Tibial nerve (tissue), 4 donors: ENCODE measurements around the gene ZNF346. TPM values are rescaled to one million over a fixed set of nuclear protein-coding genes. Genes with fewer than 3 reads are reported as not detected.

ENCODE experiments used
- DNase-seq, 2 donors: peaks; one replicate each; pipeline ENCODE4 v3.0.0-alpha.2; 2019; ENCODE audit warnings: low spot score in 2 of 2
- H3K27ac ChIP-seq, 4 donors: fragments of 200-600 bp; sonication (generic) in 3 of 4; one replicate each; pipeline ENCODE4 v1.5.1; 2017 to 2019; ENCODE audit warnings: mild to moderate bottlenecking in 1 of 4
- H3K27me3 ChIP-seq, 2 donors: fragments of 200-600 bp; sonication (generic) in 1 of 2; one replicate each; pipeline versions ENCODE4 v1.5.1 to v1.6.0; 2017 to 2019
- H3K36me3 ChIP-seq, 3 donors: fragments of 200-600 bp; sonication (generic); one replicate each; pipeline ENCODE4 v1.5.1; 2018 to 2019
- H3K4me1 ChIP-seq, 4 donors: fragments of 200-600 bp; sonication (generic) in 3 of 4; one replicate each; pipeline ENCODE4 v1.5.1; 2017 to 2019
- H3K4me3 ChIP-seq, 4 donors: fragments of 200-600 bp; sonication (generic) in 3 of 4; one replicate each; pipeline ENCODE4 v1.5.1; 2017 to 2019; ENCODE audit warnings: mild to moderate bottlenecking in 1 of 4, moderate library complexity in 1 of 4
- H3K9me3 ChIP-seq, 4 donors: fragments of 200-600 bp; sonication (generic) in 3 of 4; one replicate each; pipeline ENCODE4 v1.5.1; 2017 to 2019
- EP300 ChIP-seq, 2 donors: sonication (generic); formaldehyde crosslinking; IDR thresholded peaks; one replicate each; pipeline ENCODE4 v1.6.1; 2017; ENCODE audit warnings: antibody characterized with exemption in 2 of 2, mild to moderate bottlenecking in 1 of 2
- POLR2A ChIP-seq, 2 donors: fragments of 450-650 bp; IDR thresholded peaks; one replicate each; pipeline ENCODE4 v1.6.1; 2017; ENCODE audit warnings: antibody characterized with exemption in 2 of 2, mild to moderate bottlenecking in 2 of 2, moderate library complexity in 2 of 2
- WGBS, 2 donors: methylation state at CpG; one replicate each; pipeline ENCODE4 v1.1.5; 2018; 5-methylcytosine and 5-hydroxymethylcytosine counted together
- total RNA-seq, 4 donors: library from RNA; depleted of rRNA; stranded (reverse); fragments of >200 nt; gene quantifications; one replicate each; pipeline ENCODE4 v1.1.0, GENCODE V29; 2016
- TF ChIP-seq, protein P1 (sequence below), 5 experiments: fragments of 200-600 bp in 3 of 5; fragments of 450-650 bp in 2 of 5; sonication (generic) in 3 of 5; IDR thresholded peaks; one replicate each; pipeline ENCODE4 v1.5.1; 2016 to 2019; ENCODE audit warnings: antibody characterized with exemption in 5 of 5, mild to moderate bottlenecking in 3 of 5, moderate library complexity in 2 of 5

Gene ZNF346
- total RNA-seq, 4 donors from 2014 or later: 17.6 to 24.9 (median 18.8) TPM

DNA sequence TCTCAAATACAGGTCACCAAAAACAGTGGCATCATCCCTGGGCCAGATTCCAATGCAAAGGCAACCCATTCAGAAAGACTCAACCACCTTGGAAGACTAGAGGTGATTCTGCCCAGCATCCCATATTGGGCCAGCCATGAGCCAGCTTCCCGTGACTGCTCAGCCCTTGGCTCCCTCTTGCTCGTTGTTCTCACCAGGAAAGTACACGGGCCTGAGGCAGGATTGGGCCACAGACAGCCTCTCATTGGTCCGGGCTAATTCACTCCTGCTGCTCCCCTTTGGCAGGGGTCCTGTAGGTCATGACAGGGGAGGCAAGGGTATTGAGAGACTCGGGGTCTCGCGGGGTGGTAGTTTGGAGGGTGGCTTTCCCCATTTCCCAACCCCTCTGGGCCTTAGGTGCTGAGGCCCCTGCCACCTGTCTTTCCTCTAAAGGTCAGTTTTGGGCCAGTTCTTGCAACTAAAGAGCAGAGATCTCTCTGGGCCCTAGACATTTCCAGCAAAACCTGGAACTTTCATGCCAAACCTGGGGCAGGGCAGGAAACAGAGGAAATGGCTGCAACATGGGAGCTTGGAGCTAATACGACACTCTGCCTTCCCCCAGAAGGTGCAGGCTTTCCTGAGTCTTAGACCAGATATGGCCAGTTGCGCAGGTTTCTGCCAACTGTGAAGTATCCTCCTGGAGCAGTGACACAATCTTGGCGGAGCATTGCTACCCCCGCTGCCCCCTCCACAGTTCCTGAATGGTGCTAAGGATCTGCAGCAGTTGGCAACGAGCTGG, 42.2 kb downstream of the ZNF346 start:
- no peaks in the 10 kb centered on the region for H3K9me3 ChIP-seq
- no peak overlapping the region for H3K4me3 ChIP-seq
- WGBS, 2 donors: 77 to 86% methylated on average over 11 of the region's 12 CpGs
- peaks cover 0 to 96% (median 0%) of the 10 kb centered on the region in 3 donors for H3K36me3 ChIP-seq
- no peak overlapping the region for H3K27ac ChIP-seq
- no peak for TF ChIP-seq POLR2A (IDR thresholded peaks at IDR 0.05)
- TF ChIP-seq, protein P1, sequence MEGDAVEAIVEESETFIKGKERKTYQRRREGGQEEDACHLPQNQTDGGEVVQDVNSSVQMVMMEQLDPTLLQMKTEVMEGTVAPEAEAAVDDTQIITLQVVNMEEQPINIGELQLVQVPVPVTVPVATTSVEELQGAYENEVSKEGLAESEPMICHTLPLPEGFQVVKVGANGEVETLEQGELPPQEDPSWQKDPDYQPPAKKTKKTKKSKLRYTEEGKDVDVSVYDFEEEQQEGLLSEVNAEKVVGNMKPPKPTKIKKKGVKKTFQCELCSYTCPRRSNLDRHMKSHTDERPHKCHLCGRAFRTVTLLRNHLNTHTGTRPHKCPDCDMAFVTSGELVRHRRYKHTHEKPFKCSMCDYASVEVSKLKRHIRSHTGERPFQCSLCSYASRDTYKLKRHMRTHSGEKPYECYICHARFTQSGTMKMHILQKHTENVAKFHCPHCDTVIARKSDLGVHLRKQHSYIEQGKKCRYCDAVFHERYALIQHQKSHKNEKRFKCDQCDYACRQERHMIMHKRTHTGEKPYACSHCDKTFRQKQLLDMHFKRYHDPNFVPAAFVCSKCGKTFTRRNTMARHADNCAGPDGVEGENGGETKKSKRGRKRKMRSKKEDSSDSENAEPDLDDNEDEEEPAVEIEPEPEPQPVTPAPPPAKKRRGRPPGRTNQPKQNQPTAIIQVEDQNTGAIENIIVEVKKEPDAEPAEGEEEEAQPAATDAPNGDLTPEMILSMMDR (IDR thresholded peaks at IDR 0.05): no peak
- H3K27me3 ChIP-seq: no peaks in the 10 kb centered on the region
- DNase-seq: no peak
- no peaks in the 10 kb centered on the region for H3K4me1 ChIP-seq

DNA sequence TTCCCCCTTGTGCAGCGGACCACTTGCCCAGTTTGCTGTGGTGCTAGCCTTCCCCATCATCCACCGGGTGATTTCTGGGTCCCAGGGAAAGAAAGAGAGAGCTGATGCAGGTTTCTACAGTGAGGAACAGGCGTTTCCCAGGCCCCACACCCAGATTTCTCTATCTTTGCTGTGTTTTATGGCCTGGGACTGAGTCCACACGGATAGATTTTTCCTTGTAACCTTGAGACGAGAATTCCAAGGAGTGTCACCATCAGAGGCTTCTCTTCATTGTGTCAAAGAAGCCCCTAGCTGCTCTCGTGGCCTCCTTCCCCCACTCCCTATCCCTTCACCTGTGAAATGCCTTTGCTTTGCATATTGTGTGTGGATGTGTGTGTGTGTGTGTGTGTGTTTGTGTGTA, 43.0 kb downstream of the ZNF346 start:
- H3K36me3 ChIP-seq: peaks cover 0 to 94% (median 0%) of the 10 kb centered on the region in 3 donors

GRCh38 chr5:177066224-177066623, 43.7 kb downstream of the ZNF346 start:
- Histone ChIP-seq H3K27ac (no peak overlapping the region), H3K27me3 (no peaks in the 10 kb centered on the region), H3K4me1 (no peaks in the 10 kb centered on the region), H3K4me3 (no peak overlapping the region), H3K36me3 (peaks cover 0 to 86% (median 0%) of the 10 kb centered on the region in 3 donors), H3K9me3 (no peaks in the 10 kb centered on the region)
- WGBS, 2 donors: 96 to 98% methylated on average over 2 of the region's 2 CpGs
- no peak for TF ChIP-seq EP300 (IDR thresholded peaks at IDR 0.05)
- no peak for DNase-seq

More for the DNA sequence above, 43.0 kb downstream of the ZNF346 start:
- H3K27ac ChIP-seq: no peak overlapping the region
- no peaks in the 10 kb centered on the region for H3K27me3 ChIP-seq
- no peaks in the 10 kb centered on the region for H3K4me1 ChIP-seq
- no peak for DNase-seq
- 73 to 85% methylated on average over 6 of the region's 6 CpGs for WGBS, 2 donors
- H3K9me3 ChIP-seq: no peaks in the 10 kb centered on the region
- TF ChIP-seq POLR2A (IDR thresholded peaks at IDR 0.05) (no peak), EP300 (IDR thresholded peaks at IDR 0.05) (no peak)
- TF ChIP-seq, protein P1 (IDR thresholded peaks at IDR 0.05): no peak
- H3K4me3 ChIP-seq: no peak overlapping the region

DNA sequence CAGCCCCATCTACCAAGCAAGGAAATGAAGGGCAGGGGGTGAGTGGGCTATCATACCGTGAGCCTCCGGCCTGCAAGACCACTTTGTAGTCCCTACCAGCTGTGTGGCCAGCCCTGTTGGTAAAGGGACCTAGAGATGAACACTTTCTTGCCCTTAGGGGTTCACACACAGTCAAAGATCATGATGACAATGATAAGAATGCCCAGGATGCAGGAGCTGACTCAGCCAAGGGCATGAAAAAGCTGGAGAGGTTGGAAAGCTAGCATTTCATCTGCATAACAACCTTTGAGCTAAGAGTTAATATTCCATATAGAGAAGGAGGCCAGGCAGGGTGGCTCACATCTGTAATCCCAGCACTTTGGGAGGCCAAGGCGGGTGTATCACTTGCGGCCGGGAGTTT, 45.0 kb downstream of the ZNF346 start:
- Histone ChIP-seq H3K27me3 (no peaks in the 10 kb centered on the region), H3K27ac (no peak overlapping the region), H3K9me3 (no peaks in the 10 kb centered on the region), H3K4me1 (peaks cover 0 to 4% (median 0%) of the 10 kb centered on the region in 4 donors), H3K36me3 (peaks cover 0 to 74% (median 0%) of the 10 kb centered on the region in 3 donors), H3K4me3 (no peak overlapping the region)
- no peak for DNase-seq
- TF ChIP-seq POLR2A (IDR thresholded peaks at IDR 0.05) (no peak), EP300 (IDR thresholded peaks at IDR 0.05) (no peak)
- TF ChIP-seq, protein P1 (IDR thresholded peaks at IDR 0.05): no peak
- 88 to 97% methylated on average over 5 of the region's 5 CpGs for WGBS, 2 donors

- Histone ChIP-seq H3K4me3 (no peak overlapping the region), H3K27ac (no peak overlapping the region), H3K36me3 (peaks cover 0 to 45% (median 0%) of the 10 kb centered on the region in 3 donors), H3K27me3 (no peaks in the 10 kb centered on the region), H3K4me1 (peaks cover 0 to 4% (median 0%) of the 10 kb centered on the region in 4 donors), H3K9me3 (no peaks in the 10 kb centered on the region)
- TF ChIP-seq EP300 (IDR thresholded peaks at IDR 0.05) (no peak), POLR2A (IDR thresholded peaks at IDR 0.05) (no peak)
- TF ChIP-seq, protein P1 (IDR thresholded peaks at IDR 0.05): no peak
- no peak for DNase-seq
- WGBS, 2 donors: 89 to 93% methylated on average over 6 of the region's 6 CpGs
Measured at GRCh38 chr5:177070536-177071191, 48.2 kb downstream of the ZNF346 start.
